Measurements from ENCODE around the gene B3GNT2.

The B3GNT2 gene

GRCh38 chr2:62205554-62205953 is 9.6 kb downstream of the B3GNT2 start:
- DNase-seq = no peak

- no peak for DNase-seq
These were observed 10.1 kb downstream of the B3GNT2 start for GRCh38 chr2:62206024-62206423.

DNA sequence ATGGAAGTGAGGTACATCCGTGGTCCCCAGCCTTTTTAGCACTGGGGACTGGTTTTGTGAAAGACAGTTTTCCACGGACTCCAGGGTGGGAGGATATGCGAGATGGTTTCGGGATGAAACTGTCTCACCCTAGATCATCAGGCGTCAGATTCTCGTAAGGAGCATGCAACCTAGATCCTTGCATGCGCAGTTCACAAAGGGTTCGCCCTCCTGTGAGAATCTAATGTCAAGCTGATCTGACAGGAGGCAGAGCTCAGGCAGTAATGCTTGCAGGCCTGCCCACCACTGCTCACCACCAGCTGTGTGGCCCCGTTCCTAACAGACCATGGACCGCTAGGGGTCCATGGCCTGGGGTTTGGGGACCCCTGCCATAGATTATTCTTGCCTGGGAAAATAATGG is 11.6 kb downstream of the B3GNT2 start:
- no peak for DNase-seq

DNA sequence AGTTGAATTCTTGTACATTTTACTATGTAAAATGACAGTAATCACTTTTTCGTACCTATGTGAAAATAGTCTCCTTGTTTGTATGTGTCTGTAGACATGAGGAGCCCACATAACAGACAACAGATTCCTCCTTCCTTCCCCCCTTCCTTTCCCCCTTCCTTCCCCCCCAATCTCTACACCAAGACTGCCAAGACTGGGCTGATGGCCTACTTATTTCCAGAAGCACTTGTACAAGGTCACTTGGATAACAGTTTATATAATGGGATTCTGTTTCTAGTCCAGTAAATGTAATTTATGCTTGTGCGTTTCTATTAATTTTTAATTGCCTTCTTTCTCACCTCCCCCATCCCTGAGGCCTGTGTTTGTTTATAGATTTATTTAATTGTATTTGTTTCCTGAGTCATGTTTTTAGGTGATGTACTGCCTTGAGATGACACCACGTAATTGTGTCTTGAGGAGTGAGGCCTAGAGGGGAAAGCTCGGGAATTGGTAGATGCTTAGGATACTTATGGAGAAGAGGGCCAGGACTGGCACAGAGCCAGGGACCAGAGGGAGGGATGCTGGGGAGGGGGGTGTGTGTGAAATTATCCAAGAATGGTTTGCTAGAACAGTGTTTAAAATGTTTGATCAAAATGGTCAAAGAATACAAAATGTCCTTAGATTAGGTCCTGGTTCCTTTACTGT is 12.3 kb downstream of the B3GNT2 start:
- no peak for DNase-seq

GRCh38 chr2:62208758-62209114 is 12.8 kb downstream of the B3GNT2 start:
- no peak for DNase-seq

GRCh38 chr2:62209427-62209991 is 13.6 kb downstream of the B3GNT2 start:
- DNase-seq = no peak

GRCh38 chr2:62215306-62216064 is 19.6 kb downstream of the B3GNT2 start:
- DNase-seq = no peak

GRCh38 chr2:62216113-62216512 is 20.2 kb downstream of the B3GNT2 start:
- DNase-seq = no peak

DNA sequence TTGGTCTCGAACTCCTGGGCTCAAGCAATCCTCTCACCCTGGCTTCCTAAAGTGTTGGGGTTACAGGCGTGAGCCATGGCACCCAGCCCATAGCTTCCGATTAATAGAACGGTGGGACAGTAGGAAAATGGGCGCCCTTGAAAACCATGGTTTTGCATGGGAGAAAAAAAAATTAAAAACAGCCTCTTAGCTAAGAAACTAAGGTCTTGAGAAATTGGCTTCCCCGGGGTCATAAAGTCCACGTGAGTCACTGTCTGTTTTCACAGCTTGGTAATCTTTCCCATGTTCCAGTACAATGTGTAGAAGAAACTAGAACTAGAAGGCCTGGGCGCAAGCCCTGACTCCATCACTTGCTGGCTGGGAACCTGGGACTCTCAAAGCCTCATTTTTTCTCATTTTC is 20.7 kb downstream of the B3GNT2 start:
- no peak for DNase-seq

DNA sequence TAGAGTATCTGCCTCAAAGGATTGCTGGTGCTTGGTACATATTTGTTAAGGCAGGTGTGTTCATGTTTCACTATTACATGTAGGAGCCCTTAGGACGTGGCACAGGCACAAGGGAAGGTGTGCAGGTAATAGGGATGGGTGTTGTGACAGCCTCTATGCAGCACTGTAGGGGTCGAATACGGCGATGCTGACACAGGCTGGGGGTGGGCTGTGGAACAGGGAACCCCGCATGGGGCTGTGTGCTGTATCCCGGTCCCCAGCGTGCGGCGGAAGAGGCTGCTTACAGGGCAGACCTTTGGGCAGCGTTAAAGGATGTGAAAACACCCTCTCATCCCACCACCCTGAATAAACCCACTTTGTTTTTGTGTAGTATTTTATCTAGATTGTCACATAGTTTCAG is 21.5 kb downstream of the B3GNT2 start:
- no peak for DNase-seq

- DNase-seq = no peak
These were observed 22.1 kb downstream of the B3GNT2 start for GRCh38 chr2:62217970-62218369.

GRCh38 chr2:62219407-62220159 is 23.7 kb downstream of the B3GNT2 start:
- no peak for DNase-seq

- DNase-seq = no peak
These were observed 25.2 kb downstream of the B3GNT2 start for GRCh38 chr2:62221141-62221540.

- no peak for DNase-seq
These were observed 26.3 kb downstream of the B3GNT2 start for GRCh38 chr2:62222171-62222570.

DNA sequence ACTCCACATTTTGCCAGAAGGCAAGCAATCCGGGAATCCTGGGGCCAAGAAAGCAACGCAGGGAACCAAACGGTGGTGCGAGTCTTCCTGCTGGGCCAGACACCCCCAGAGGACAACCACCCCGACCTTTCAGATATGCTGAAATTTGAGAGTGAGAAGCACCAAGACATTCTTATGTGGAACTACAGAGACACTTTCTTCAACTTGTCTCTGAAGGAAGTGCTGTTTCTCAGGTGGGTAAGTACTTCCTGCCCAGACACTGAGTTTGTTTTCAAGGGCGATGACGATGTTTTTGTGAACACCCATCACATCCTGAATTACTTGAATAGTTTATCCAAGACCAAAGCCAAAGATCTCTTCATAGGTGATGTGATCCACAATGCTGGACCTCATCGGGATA is 26.8 kb downstream of the B3GNT2 start:
- DNase-seq = no peak

- no peak for DNase-seq
These were observed 29.1 kb downstream of the B3GNT2 start for GRCh38 chr2:62224976-62225375.

DNA sequence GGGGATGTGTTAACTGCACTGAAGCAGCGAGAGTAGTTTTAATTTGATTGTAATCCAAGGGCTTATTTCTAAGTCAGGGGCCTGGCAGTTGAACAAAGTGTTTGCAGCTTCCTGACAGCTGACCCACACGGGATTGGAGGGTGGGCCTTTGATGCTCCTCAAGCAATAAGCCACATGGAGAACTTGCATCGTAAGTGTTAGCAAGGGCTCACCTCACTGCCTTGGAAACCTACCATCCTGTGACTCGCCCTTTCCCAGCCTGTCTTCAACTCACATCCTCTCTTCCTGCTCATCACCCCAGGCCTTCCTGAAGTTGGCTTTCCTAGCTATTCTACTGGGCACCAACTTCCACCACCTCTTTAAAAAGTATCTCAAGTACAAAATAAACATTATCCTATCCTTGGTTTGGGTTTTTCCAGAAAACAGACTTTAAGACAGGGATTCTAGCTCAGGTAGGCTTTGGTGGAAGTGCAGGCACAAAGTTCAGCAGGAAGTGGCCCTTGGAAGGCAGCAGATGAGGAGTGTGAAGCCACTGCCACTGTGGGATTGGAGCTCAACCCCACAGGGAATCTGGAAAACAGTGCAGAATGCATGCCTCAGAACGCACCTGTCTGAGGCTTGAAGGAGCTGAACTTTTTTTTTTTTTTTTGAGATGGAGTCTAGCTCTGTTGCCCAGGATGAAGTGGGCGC is 31.6 kb downstream of the B3GNT2 start:
- no peak for DNase-seq

- no peak for DNase-seq
These were observed 33.2 kb downstream of the B3GNT2 start for GRCh38 chr2:62229082-62229605.

- DNase-seq = no peak
These were observed 35.6 kb downstream of the B3GNT2 start for GRCh38 chr2:62231541-62231940.

DNA sequence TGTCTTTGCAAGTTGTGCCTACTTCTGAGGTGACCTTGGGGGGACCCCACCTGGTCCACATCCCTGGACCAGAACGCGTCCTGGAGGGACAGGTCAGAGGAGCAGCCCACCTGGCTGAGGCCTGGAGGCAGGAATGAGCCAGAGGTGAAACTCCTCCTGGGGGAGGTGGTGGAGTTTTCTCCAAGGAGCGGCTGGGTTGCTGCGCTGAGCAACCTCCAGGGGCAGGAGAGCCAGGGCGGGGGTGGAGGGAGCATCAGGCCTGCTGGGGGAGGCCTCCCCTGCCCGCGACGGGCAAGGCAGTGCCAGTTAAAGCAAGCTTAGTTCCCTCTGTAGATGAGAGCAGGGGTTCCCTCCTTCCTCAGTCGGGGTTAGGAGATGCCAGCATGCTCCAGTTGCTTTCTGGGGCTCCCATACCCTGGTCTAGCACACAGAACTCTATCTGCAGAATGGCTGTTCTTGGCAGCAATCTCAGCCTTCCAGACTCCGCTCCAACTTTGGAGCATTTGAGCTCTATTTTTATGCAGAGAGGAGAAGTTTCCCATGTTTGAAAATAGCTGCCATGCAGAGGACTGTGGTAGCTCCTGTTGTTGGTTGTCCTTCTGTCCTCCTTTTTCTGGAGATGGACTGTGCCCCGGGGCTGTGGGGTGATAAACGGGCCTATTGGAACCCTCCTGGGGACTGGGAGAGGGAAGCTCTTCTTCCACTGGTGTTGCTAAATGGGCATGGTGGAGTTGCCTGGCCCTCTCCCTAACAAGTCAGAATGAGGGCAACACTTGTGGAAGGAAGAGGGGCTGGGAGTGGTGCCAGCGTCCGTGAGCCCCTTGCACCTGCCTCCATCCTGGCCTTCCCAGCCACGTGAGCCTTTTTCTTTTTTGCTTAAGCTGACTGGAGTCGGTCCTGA is 39.1 kb downstream of the B3GNT2 start:
- DNase-seq = no peak

DNA sequence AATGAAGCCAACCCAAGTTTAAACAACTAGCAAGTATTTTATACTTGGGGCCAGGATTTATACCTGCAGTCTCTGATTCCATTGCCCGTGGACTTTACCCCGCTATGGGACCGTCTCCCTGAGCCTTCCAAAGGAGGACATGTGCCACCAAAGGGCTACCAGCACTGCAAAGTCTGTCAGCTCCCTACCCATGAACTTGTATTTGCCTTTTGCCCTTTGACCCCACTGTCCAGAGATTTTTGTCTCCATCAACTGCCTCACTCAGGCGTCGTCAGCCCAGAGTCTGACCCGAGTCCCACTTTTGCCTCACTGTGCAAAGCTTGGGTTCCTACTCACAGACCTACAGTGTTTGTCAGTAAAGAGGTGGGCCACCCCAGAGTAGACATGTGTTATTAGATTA is 40.6 kb downstream of the B3GNT2 start:
- DNase-seq = no peak

- no peak for DNase-seq
These were observed 42.3 kb downstream of the B3GNT2 start for GRCh38 chr2:62238236-62238635.
